Stimulated activated CD4-positive, alpha-beta T cell treated with anti-CD3 and anti-CD28 coated beads, Interleukin-2, amount 100 ng/mL, for 4 hours (primary cell): ENCODE results near the gene IGFBP1.

ENCODE experiments used
- DNase-seq: peaks from one replicate; pipeline ENCODE4 v3.0.0-alpha.2; 2020; ENCODE audit warnings: low read depth

IGFBP1 gene

GRCh38 chr7:45881280-45881758 lies 7.0 kb upstream of the IGFBP1 start:
- no peak for DNase-seq

GRCh38 chr7:45881759-45882464 lies 6.4 kb upstream of the IGFBP1 start:
- no peak for DNase-seq

- DNase-seq, result no peak
Observed at GRCh38 chr7:45882465-45882810, 5.8 kb upstream of the IGFBP1 start.

- DNase-seq, result no peak
Observed at GRCh38 chr7:45884136-45884535, 4.2 kb upstream of the IGFBP1 start.

- no peak for DNase-seq
Observed at GRCh38 chr7:45885264-45885882, 2.9 kb upstream of the IGFBP1 start.

- DNase-seq, result no peak
Observed at GRCh38 chr7:45886931-45887667, 1.2 kb upstream of the IGFBP1 start.

GRCh38 chr7:45888993-45889366 lies 692 bp downstream of the IGFBP1 start:
- DNase-seq, result no peak

GRCh38 chr7:45889367-45890067 lies 1.2 kb downstream of the IGFBP1 start:
- DNase-seq, result no peak

GRCh38 chr7:45890125-45890901 lies 2.0 kb downstream of the IGFBP1 start:
- no peak for DNase-seq

- DNase-seq, result no peak
Observed at GRCh38 chr7:45890902-45891461, 2.7 kb downstream of the IGFBP1 start.

GRCh38 chr7:45891462-45892402 lies 3.4 kb downstream of the IGFBP1 start:
- DNase-seq, result no peak

GRCh38 chr7:45892407-45893035 lies 4.2 kb downstream of the IGFBP1 start:
- DNase-seq, result no peak

GRCh38 chr7:45893374-45893995 lies 5.2 kb downstream of the IGFBP1 start:
- DNase-seq, result no peak

GRCh38 chr7:45893996-45894664 lies 5.8 kb downstream of the IGFBP1 start:
- no peak for DNase-seq

- DNase-seq, result no peak
Observed at GRCh38 chr7:45894665-45895062, 6.4 kb downstream of the IGFBP1 start.

- no peak for DNase-seq
Observed at GRCh38 chr7:45897042-45897690, 8.9 kb downstream of the IGFBP1 start.

- no peak for DNase-seq
Observed at GRCh38 chr7:45898222-45898621, 9.9 kb downstream of the IGFBP1 start.

GRCh38 chr7:45901566-45901965 lies 13.3 kb downstream of the IGFBP1 start:
- no peak for DNase-seq
